AG10803 (cell line): ENCODE data around the gene THSD7B.
A peak's percentile ranks its signal among the peaks of the same experiment; 100 is the strongest.

Source experiments
- DNase-seq: peaks from one replicate; pipeline ENCODE4 v3.0.0; 2010; ENCODE audit warnings: low read depth
- H3K4me3 ChIP-seq: 2 replicates; pipeline ENCODE4 v1.5.1; 2011; ENCODE audit warnings: mild to moderate bottlenecking, low read length, control low read depth
- CTCF ChIP-seq: conservative IDR thresholded peaks from 2 replicates; pipeline ENCODE4 v1.5.1; 2011; ENCODE audit warnings: mild to moderate bottlenecking, low read length, control low read depth, inconsistent platforms

Gene THSD7B

GRCh38 chr2:137449454-137449853, 684.1 kb downstream of the THSD7B start:
- DNase-seq = no peak
- no peak for TF ChIP-seq CTCF
- H3K4me3 ChIP-seq = no peak overlapping the region

GRCh38 chr2:137454886-137455285, 689.5 kb downstream of the THSD7B start:
- TF ChIP-seq CTCF = no peak
- DNase-seq = no peak

GRCh38 chr2:137467246-137467862, 702.0 kb downstream of the THSD7B start:
- peak; percentile 66 for TF ChIP-seq CTCF
- H3K4me3 ChIP-seq = no peak overlapping the region
- DNase-seq = peak; percentile 33

More at GRCh38 chr2:137454886-137455285, 689.5 kb downstream of the THSD7B start:
- H3K4me3 ChIP-seq = no peak overlapping the region

- no peak for TF ChIP-seq CTCF
- H3K4me3 ChIP-seq = no peak overlapping the region
- DNase-seq = no peak
Observed at GRCh38 chr2:137493261-137493660, 727.9 kb downstream of the THSD7B start.

- no peak overlapping the region for H3K4me3 ChIP-seq
- no peak for TF ChIP-seq CTCF
- no peak for DNase-seq
Observed at GRCh38 chr2:137500599-137500998, 735.3 kb downstream of the THSD7B start.

- no peak for DNase-seq
- TF ChIP-seq CTCF = no peak
- no peak overlapping the region for H3K4me3 ChIP-seq
Observed at GRCh38 chr2:137507237-137507636, 741.9 kb downstream of the THSD7B start.

GRCh38 chr2:137508739-137509384, 743.5 kb downstream of the THSD7B start:
- no peak for TF ChIP-seq CTCF
- H3K4me3 ChIP-seq = no peak overlapping the region
- DNase-seq = no peak
